Coronary artery (tissue), 2 donors: ENCODE data around the gene GRB10.

Experiments
- DNase-seq: peaks from one replicate; pipeline ENCODE4 v3.0.0-alpha.2; 2017; ENCODE audit warnings: low spot score
- H3K27ac ChIP-seq, 2 donors: fragments of 200-600 bp; sonication (generic); one replicate each; pipeline ENCODE4 v1.5.1; 2016 to 2019
- H3K4me3 ChIP-seq: fragments of 200-600 bp; sonication (generic); 2 replicates; pipeline ENCODE4 v1.5.1; 2016; ENCODE audit warnings: mild to moderate bottlenecking, moderate library complexity
- TF ChIP-seq, protein P1 (sequence below): fragments of 200-600 bp; sonication (generic); IDR thresholded peaks from one replicate; pipeline ENCODE4 v1.5.1; 2019; ENCODE audit warnings: antibody characterized with exemption

GRB10 gene

DNA sequence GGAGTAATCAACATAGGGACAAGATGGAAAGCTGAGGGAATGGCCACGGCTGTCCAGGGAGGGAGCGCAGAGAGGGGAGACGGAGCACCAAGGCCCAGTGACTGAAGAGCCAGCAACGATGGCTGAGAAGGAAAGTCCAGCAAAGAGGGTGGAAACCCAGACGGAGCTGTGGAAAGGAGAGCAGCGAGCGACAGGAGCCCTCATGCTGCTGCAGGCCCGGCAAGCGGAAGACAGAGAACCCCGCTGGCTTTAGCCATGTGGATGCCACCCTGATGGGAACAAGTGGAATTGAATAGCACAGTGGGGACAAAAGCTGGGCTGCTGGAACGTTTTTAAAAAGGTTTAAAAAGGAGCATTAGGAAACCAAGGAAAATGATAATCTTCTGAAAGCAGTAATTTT, 134.6 kb downstream of the GRB10 start:
- Histone ChIP-seq H3K27ac (no peak overlapping the region), H3K4me3 (no peak overlapping the region)
- peak; percentile 52 for DNase-seq
- TF ChIP-seq, protein P1, sequence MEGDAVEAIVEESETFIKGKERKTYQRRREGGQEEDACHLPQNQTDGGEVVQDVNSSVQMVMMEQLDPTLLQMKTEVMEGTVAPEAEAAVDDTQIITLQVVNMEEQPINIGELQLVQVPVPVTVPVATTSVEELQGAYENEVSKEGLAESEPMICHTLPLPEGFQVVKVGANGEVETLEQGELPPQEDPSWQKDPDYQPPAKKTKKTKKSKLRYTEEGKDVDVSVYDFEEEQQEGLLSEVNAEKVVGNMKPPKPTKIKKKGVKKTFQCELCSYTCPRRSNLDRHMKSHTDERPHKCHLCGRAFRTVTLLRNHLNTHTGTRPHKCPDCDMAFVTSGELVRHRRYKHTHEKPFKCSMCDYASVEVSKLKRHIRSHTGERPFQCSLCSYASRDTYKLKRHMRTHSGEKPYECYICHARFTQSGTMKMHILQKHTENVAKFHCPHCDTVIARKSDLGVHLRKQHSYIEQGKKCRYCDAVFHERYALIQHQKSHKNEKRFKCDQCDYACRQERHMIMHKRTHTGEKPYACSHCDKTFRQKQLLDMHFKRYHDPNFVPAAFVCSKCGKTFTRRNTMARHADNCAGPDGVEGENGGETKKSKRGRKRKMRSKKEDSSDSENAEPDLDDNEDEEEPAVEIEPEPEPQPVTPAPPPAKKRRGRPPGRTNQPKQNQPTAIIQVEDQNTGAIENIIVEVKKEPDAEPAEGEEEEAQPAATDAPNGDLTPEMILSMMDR, result no peak

DNA sequence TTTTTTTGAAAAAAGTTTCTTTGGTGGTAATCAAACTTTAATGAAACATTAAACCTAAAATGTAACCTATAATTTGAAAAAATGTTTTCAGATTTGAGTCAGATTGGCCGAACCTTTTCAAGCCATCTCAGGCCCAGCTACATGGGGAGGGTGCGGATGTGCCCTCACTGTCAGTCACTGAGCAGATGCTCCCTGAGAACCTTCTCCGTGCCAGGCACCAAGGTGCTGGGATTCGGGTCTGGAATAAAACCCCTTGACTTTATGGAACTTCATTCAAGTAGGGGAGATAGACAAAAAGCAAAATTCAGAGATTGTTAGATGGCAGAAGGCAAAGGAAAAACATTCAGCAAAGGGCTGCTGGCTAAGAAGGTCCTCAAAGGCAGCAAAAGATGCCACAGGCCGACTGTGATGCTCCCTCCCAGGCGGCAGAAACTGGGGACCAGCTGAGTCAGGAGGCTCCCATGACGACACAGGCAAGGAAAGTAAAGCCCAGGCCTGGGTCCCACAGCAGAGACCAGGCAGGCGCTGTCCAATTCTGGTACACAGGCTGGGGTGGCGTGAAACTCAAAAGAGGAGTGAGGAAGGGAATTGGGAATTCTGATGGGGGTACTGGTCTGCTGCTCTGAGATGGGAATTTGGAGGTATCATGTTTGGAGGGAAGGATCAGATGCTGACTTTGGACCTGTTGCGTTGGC, 135.3 kb downstream of the GRB10 start:
- no peak overlapping the region for H3K4me3 ChIP-seq
- H3K27ac ChIP-seq, result no peak overlapping the region
- peak; percentile 59 for DNase-seq
- TF ChIP-seq, protein P1, result no peak

DNA sequence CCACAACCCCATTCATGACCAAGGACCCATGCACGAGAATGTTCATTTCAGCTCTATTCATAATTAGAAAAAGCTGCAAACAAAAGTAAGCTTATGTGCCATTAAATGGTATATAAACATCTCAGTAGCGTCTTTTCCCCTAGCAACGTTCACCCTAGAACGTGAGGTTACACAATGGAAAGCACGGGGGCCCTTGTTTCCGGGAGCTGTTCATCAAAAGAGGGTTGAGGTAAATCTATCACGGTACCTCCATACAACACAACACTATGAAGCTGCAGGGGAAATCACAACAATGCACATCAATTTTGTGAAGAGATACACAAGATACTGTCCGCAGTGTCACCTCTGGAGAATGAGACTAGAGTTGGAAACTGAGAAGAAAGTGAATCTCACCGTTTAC, 136.6 kb downstream of the GRB10 start:
- DNase-seq, result no peak
- Histone ChIP-seq H3K27ac (no peak overlapping the region), H3K4me3 (no peak overlapping the region)
- TF ChIP-seq, protein P1, result no peak

DNA sequence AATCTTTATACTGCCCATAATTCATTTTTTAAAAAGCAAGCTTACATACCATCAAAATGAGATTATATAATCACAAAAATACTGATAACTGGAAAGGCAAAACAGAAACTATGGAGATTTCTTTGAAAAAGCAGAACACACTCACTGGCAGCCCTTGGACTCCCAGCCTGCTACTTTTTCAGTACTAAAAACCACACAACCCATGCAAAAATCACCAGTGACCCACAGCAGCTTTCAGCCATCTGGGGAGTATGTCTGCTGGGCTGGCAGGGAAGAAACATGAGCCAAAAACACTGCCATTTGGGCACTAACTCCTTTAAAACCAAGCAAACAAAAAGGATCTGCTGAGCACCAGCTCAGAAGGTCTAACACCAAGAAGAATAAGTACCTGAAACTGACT, 137.5 kb downstream of the GRB10 start:
- Histone ChIP-seq H3K4me3 (no peak overlapping the region), H3K27ac (no peak overlapping the region)
- TF ChIP-seq, protein P1, result no peak
- DNase-seq, result peak; percentile 28

DNA sequence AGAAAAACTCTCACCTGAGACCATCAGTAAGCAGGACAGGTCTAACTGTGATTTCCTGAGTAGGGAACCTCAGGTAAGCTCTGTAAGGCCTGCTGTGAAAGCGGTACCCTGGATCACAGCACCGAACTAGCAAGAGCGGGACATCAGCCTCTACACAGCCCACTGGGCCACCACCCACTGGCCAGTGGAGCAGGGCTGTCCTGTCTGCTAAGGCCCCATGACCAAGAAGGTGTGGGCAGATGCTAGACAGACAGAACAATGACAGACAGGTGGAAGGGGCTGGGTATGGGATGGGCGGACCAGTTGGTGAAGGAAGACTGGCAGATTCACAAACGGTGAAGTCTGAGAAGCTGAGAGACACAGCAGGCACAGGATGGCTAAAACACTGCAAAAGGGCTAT, 138.1 kb downstream of the GRB10 start:
- H3K27ac ChIP-seq, result no peak overlapping the region
- H3K4me3 ChIP-seq, result no peak overlapping the region
- peak; percentile 47 for DNase-seq
- TF ChIP-seq, protein P1, result no peak

DNA sequence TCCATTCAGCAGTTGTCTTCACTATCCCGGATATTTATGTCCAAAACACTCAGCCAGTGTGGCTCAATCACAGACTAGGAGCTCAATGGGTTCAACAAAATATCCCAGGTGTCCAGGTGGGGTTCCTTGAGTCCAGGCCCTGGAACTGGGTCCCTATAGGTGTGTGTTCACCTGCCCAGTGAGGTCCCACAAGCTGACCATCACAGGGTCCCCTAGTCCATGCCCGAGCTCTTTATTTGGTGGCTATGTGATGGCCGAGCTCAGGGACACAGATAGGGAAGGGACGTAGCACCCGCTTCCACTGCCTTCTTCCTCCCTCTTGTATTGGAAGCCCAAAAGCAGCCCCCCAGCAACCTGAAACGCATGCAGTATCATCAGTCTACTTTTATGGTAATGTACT, 138.6 kb downstream of the GRB10 start:
- no peak overlapping the region for H3K27ac ChIP-seq
- H3K4me3 ChIP-seq, result no peak overlapping the region
- no peak for DNase-seq
- TF ChIP-seq, protein P1, result no peak
